ENCODE results near the gene PHKG2.
A peak's percentile ranks its signal among the peaks of the same experiment; 100 is the strongest.

PHKG2 gene

GRCh38 chr16:30767767-30768465 is 19.7 kb downstream of the PHKG2 start:
- H3K4me3 ChIP-seq (ENCODE audit: low read depth, low read length): no peak overlapping the region
- no peak for TF ChIP-seq CTCF (IDR thresholded peaks at IDR 0.05; ENCODE audit: control insufficient read depth, extremely low read depth, insufficient read depth)
- no peak for DNase-seq (ENCODE audit: low read depth)

GRCh38 chr16:30768583-30769181 is 20.5 kb downstream of the PHKG2 start:
- TF ChIP-seq CTCF (IDR thresholded peaks at IDR 0.05; ENCODE audit: control insufficient read depth, extremely low read depth, insufficient read depth): no peak
- DNase-seq (ENCODE audit: low read depth): no peak
- H3K4me3 ChIP-seq (ENCODE audit: low read depth, low read length): no peak overlapping the region

DNA sequence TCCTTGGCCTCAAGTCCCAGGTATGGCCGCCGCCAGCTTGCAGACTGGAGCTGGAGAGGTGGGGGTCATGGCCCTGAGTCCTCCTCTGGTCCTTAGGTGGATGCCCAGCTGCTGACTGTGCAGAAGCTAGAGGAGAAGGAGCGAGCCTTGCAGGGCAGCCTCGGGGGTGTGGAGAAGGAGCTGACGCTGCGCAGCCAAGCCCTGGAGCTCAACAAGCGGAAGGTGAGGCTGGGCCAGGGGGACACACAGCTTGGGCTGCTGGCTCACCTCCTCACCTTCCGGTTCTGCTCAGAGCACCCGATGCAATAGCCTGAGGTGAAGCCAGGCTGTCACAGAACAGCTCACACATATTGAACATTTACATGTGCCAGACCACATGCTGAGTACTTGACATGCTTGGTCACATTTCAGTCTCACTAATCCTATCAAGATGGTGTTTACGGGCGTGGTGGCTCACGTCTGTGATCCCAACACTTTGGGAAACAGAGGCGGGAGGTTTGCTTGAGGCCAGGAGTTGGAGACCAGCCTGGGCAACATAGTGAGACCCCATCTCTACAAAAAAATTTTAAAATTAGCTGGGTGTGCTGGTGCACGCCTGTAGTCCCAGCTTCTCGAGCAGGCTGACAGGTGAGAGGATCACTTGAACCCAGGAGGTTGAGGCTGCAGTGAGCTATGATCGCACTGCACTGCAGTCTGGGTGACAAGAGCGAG is 21.3 kb downstream of the PHKG2 start:
- no peak for TF ChIP-seq CTCF (IDR thresholded peaks at IDR 0.05; ENCODE audit: control insufficient read depth, extremely low read depth, insufficient read depth)
- no peak overlapping the region for H3K4me3 ChIP-seq (ENCODE audit: low read depth, low read length)
- no peak for DNase-seq (ENCODE audit: low read depth)

DNA sequence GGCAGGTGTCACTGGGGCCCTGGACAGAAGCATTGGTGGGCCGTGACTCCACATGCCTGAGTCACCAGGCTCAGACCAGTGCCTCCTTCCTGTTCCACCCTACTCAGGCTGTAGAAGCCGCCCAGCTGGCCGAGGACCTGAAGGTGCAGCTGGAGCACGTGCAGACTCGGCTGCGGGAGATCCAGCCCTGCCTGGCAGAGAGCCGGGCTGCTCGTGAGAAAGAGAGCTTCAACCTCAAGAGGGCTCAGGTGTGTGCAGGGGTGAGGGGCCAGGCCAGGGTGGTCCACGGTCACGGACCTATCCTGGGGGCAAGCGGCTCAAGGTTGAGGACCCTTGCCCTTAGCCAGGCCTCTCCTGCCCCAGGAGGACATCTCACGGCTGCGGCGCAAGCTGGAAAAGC is 23.5 kb downstream of the PHKG2 start:
- DNase-seq (ENCODE audit: low read depth): no peak
- H3K4me3 ChIP-seq (ENCODE audit: low read depth, low read length): no peak overlapping the region
- no peak for TF ChIP-seq CTCF (IDR thresholded peaks at IDR 0.05; ENCODE audit: control insufficient read depth, extremely low read depth, insufficient read depth)

GRCh38 chr16:30773826-30774225 is 25.6 kb downstream of the PHKG2 start:
- TF ChIP-seq CTCF (IDR thresholded peaks at IDR 0.05; ENCODE audit: control insufficient read depth, extremely low read depth, insufficient read depth): no peak
- H3K4me3 ChIP-seq (ENCODE audit: low read depth, low read length): no peak overlapping the region
- no peak for DNase-seq (ENCODE audit: low read depth)

- H3K4me3 ChIP-seq (ENCODE audit: low read depth, low read length): peak overlapping the region; percentile 88
- TF ChIP-seq CTCF (IDR thresholded peaks at IDR 0.05; ENCODE audit: control insufficient read depth, extremely low read depth, insufficient read depth): no peak
- no peak for DNase-seq (ENCODE audit: low read depth)
Observed at GRCh38 chr16:30774367-30775130, 26.3 kb downstream of the PHKG2 start.

Measured in LNCaP clone FGC (cell line).